MM.1S (cell line): Measurements from ENCODE around the gene SMIM33.

Experiments used
- CTCF ChIP-seq: fragments of 300-600 bp; sonication (generic); IDR thresholded peaks from 2 replicates; pipeline ENCODE4 v1.5.1; 2016; ENCODE audit warnings: antibody characterized with exemption, low read length, mixed read lengths
- EZH2 ChIP-seq: fragments of 300-600 bp; sonication (generic); optimal IDR thresholded peaks from 2 replicates; pipeline ENCODE3; 2017; ENCODE audit warnings: low read depth, mild to moderate bottlenecking, antibody characterized with exemption, low read length, mixed read lengths

- TF ChIP-seq CTCF (no peak), EZH2 (no peak)
Observed at GRCh38 chr5:139431706-139432105, 39.1 kb upstream of the SMIM33 start.
